HG03520 (cell line): ENCODE results near the gene TLCD3A.
"Not testable (repeated sequence)": the region's sequence is repeated elsewhere in the genome, so short reads cannot be mapped to it uniquely, and the experiment has no call there.

ENCODE experiments used
- ATAC-seq: cut with Tn5 transposase; IDR thresholded peaks from one replicate; pipeline ENCODE4 v1.9.1; 2021; ENCODE audit warnings: mild to moderate bottlenecking, moderate library complexity; ENCODE audit not compliant: unreplicated experiment

The TLCD3A gene

GRCh38 chr17:784143-784542 lies 51.7 kb downstream of the TLCD3A start:
- no peak for ATAC-seq

GRCh38 chr17:785901-786300 lies 53.5 kb downstream of the TLCD3A start:
- ATAC-seq: not testable (repeated sequence)

GRCh38 chr17:787641-788221 lies 55.3 kb downstream of the TLCD3A start:
- no peak for ATAC-seq

- ATAC-seq: no peak
These were observed 56.2 kb downstream of the TLCD3A start for GRCh38 chr17:788551-788950.

- ATAC-seq: no peak
These were observed 56.9 kb downstream of the TLCD3A start for GRCh38 chr17:789160-789840.

GRCh38 chr17:789931-790873 lies 57.8 kb downstream of the TLCD3A start:
- ATAC-seq: not testable (repeated sequence)

GRCh38 chr17:790874-791247 lies 58.5 kb downstream of the TLCD3A start:
- ATAC-seq: not testable (repeated sequence)

- no peak for ATAC-seq
These were observed 59.4 kb downstream of the TLCD3A start for GRCh38 chr17:791829-792228.

- ATAC-seq: no peak
These were observed 59.9 kb downstream of the TLCD3A start for GRCh38 chr17:792277-792676.
